Activated CD4-positive, alpha-beta memory T cell treated with anti-CD3 and anti-CD28 coated beads for 36 hours (primary cell): ENCODE data around the gene PSMA1. TPM values are rescaled to one million over a fixed set of nuclear protein-coding genes. Genes with fewer than 3 reads are reported as not detected.
"Not testable (repeated sequence)": the region's sequence is repeated elsewhere in the genome, so short reads cannot be mapped to it uniquely, and the experiment has no call there.

Source experiments
- CTCF ChIA-PET: fragments of 350-600 bp; sonication (Branson Sonifier 250); formaldehyde crosslinking; loops from one replicate; lab custom pipeline; 2021; ENCODE audit warnings: antibody characterized with exemption, inconsistent platforms; lab: Charles Lee
- POLR2A ChIA-PET: fragments of 350-600 bp; sonication (Branson Sonifier 250); formaldehyde crosslinking; loops from one replicate; lab custom pipeline; 2021; ENCODE audit warnings: antibody characterized with exemption; lab: Charles Lee
- DNase-seq: peaks from one replicate; pipeline ENCODE4 v3.0.0-alpha.2; 2020
- H3K27ac Mint-ChIP-seq: one replicate; pipeline ENCODE4 v1.8.0; 2021; ENCODE audit warnings: mixed read lengths
- H3K27me3 Mint-ChIP-seq: one replicate; pipeline ENCODE4 v1.8.0; 2021; ENCODE audit warnings: mixed read lengths
- H3K36me3 Mint-ChIP-seq: one replicate; pipeline ENCODE4 v1.8.0; 2021; ENCODE audit warnings: mixed read lengths
- H3K4me1 Mint-ChIP-seq: one replicate; pipeline ENCODE4 v1.8.0; 2021; ENCODE audit warnings: low read depth, mixed read lengths
- H3K4me3 Mint-ChIP-seq: one replicate; pipeline ENCODE4 v1.8.0; 2021; ENCODE audit warnings: mild to moderate bottlenecking, mixed read lengths
- H3K9me3 Mint-ChIP-seq: one replicate; pipeline ENCODE4 v1.8.0; 2021; ENCODE audit warnings: mixed read lengths
- intact Hi-C: fragments of 100-400 bp; cut with micrococcal nuclease; formaldehyde crosslinking; loops from one replicate; pipeline ENCODE4 v1.15.1; 2023
- total RNA-seq, 2 experiments: library from RNA; stranded (reverse); gene quantifications; one replicate each; pipeline ENCODE4 v1.2.3, GENCODE V29; 2021

PSMA1 gene
- total RNA-seq: 100 to 1,000 TPM; 332 to 339 TPM

GRCh38 chr11:14519917-14520746, at the start of gene PSMA1:
TSS of gene PSMA1 (minus strand) at chr11:14520386. CDS start at chr11:14520299, 87 bp downstream.
- DNase-seq: peak; percentile 97
- Mint-ChIP-seq H3K9me3 (no peaks in the 10 kb centered on the region), H3K27ac (peak within 1 kb of the TSS; percentile 97), H3K27me3 (no peaks in the 10 kb centered on the region), H3K36me3 (peaks cover 27% of the 10 kb centered on the region), H3K4me3 (peak within 1 kb of the TSS; percentile 96), H3K4me1 (peaks cover 28% of the 10 kb centered on the region)
- intact Hi-C loops: loop anchor here (1.0 to 10.0 kb wide), 10 partner anchors 17 to 555 kb away; partner anchors contain the start of gene CALCB
- CTCF ChIA-PET: interaction anchor here (0.6 to 1.4 kb wide), 14 partner anchors 19 to 455 kb away, joined by 3 to 12 read pairs (median 3); partner anchors contain the start of gene CYP2R1
- POLR2A ChIA-PET: interaction anchor here (0.6 to 2.3 kb wide), 13 partner anchors 9 to 387 kb away, joined by 3 to 24 read pairs (median 3); partner anchors contain the start of genes COPB1 and CYP2R1

DNA sequence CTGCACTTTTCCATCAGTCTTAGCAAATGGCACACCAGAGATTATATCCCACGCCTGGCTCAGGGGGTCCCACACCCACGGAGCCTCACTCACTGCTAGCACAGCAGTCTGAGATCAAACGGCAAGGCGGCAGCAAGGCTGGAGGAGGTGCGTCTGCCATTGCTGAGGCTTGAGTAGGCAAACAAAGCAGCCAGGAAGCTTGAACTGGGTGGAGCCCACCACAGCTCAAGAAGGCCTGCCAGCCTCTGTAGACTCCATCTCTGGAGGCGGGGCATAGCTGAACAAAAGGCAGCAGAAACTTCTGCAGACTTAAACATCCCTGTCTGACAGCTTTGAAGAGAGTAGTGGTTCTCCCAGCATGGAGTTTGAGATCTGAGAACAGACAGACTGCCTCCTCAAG, 49.3 kb upstream of the PSMA1 start:
- DNase-seq: peak; percentile 25
- intact Hi-C loops, H3K4me3 Mint-ChIP-seq, H3K27ac Mint-ChIP-seq, POLR2A ChIA-PET, CTCF ChIA-PET, H3K27me3 Mint-ChIP-seq: not testable (repeated sequence)
- H3K4me1 Mint-ChIP-seq: peaks cover 42% of the 10 kb centered on the region
- peaks cover 48% of the 10 kb centered on the region for H3K9me3 Mint-ChIP-seq
- H3K36me3 Mint-ChIP-seq: peaks cover 38% of the 10 kb centered on the region

- no peaks in the 10 kb centered on the region for H3K27me3 Mint-ChIP-seq
- POLR2A ChIA-PET: no interaction called here
- H3K4me1 Mint-ChIP-seq: peaks cover 44% of the 10 kb centered on the region
- peaks cover 28% of the 10 kb centered on the region for H3K9me3 Mint-ChIP-seq
- H3K4me3 Mint-ChIP-seq: no peak overlapping the region
- intact Hi-C loops: no loop called here
- no peak for DNase-seq
- H3K36me3 Mint-ChIP-seq: peaks cover 25% of the 10 kb centered on the region
- no peak overlapping the region for H3K27ac Mint-ChIP-seq
- CTCF ChIA-PET: interaction anchor here (1.2 to 2.0 kb wide), 3 partner anchors 9 to 341 kb away, joined by 3 to 6 read pairs (median 4); no protein-coding TSS in a partner anchor
Measured at GRCh38 chr11:14567064-14567651, 47.0 kb upstream of the PSMA1 start.

GRCh38 chr11:14566331-14567063, 46.3 kb upstream of the PSMA1 start:
- H3K36me3 Mint-ChIP-seq: peaks cover 19% of the 10 kb centered on the region

GRCh38 chr11:14565845-14566244, 45.7 kb upstream of the PSMA1 start:
- Mint-ChIP-seq H3K27me3 (no peaks in the 10 kb centered on the region), H3K27ac (no peak overlapping the region), H3K4me1 (peaks cover 55% of the 10 kb centered on the region), H3K36me3 (peaks cover 16% of the 10 kb centered on the region), H3K4me3 (no peak overlapping the region), H3K9me3 (peaks cover 16% of the 10 kb centered on the region)
- CTCF ChIA-PET: no interaction called here
- POLR2A ChIA-PET: no interaction called here
- no peak for DNase-seq
- intact Hi-C loops: no loop called here

More at GRCh38 chr11:14566331-14567063, 46.3 kb upstream of the PSMA1 start:
- no peak overlapping the region for H3K4me3 Mint-ChIP-seq
- no peak overlapping the region for H3K27ac Mint-ChIP-seq
- H3K9me3 Mint-ChIP-seq: peaks cover 21% of the 10 kb centered on the region
- CTCF ChIA-PET: interaction anchor here (1.2 to 1.4 kb wide), 2 partner anchors 8 to 19 kb away, joined by 3 to 4 read pairs; no protein-coding TSS in a partner anchor
- intact Hi-C loops: no loop called here
- no peaks in the 10 kb centered on the region for H3K27me3 Mint-ChIP-seq
- POLR2A ChIA-PET: no interaction called here
- DNase-seq: no peak
- H3K4me1 Mint-ChIP-seq: peaks cover 51% of the 10 kb centered on the region

DNA sequence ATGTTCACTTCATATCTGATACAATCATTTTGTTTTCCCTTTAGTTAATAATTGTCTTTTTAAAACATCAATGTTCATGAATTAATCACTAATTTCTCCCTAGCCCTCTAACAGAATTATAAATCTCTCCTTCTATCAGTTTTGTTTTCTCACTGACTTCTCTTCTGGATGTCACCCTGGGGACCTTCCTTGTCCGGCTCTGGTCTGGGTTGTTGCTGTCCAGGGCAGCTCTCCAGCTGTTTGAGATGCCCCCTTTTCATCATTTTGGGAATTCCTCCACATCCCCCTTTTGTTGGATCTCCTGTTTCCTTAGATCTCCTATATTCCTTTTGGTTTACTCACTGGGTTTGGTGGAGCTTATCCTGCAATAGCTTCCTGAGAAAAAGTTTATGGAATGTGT, 35.6 kb upstream of the PSMA1 start:
- no peak for DNase-seq
- Mint-ChIP-seq H3K27ac (peak overlapping the region; percentile 73), H3K4me3 (no peak overlapping the region), H3K27me3 (no peaks in the 10 kb centered on the region), H3K9me3 (no peaks in the 10 kb centered on the region), H3K36me3 (peaks cover 8% of the 10 kb centered on the region), H3K4me1 (peaks cover 31% of the 10 kb centered on the region)
- CTCF ChIA-PET: interaction anchor here (0.6 to 1.4 kb wide), 2 partner anchors 35 to 352 kb away, joined by 3 to 5 read pairs; no protein-coding TSS in a partner anchor
- POLR2A ChIA-PET: no interaction called here
- intact Hi-C loops: loop anchor here (1.0 to 2.0 kb wide), 3 partner anchors 12 to 57 kb away; no protein-coding TSS in a partner anchor

DNA sequence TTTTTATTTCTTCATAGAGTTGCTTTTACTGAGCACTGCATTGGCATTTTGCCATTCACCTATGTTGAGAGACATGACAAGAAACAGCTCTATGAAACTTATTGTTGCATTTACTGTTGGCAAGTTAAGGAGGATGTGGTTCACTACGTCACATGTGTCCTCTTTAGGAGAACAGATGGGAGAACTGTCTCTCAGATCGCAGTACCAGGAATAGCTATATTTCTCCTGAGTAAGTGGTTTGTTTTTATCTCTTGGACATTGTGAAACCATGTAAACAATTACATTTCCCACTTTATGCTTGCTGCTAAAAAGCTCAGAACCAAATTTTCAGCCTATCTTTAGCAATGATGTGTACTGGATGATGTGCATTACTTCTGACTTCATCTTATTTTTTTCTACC, 34.8 kb upstream of the PSMA1 start:
- Mint-ChIP-seq H3K27ac (peak overlapping the region; percentile 66), H3K4me1 (peaks cover 31% of the 10 kb centered on the region), H3K9me3 (no peaks in the 10 kb centered on the region), H3K36me3 (peaks cover 8% of the 10 kb centered on the region), H3K4me3 (no peak overlapping the region), H3K27me3 (no peaks in the 10 kb centered on the region)
- POLR2A ChIA-PET: interaction anchor here (1.0 kb wide), 2 partner anchors 9 to 89 kb away, joined by 3 to 4 read pairs; partner anchors contain the start of gene PDE3B
- no peak for DNase-seq
- intact Hi-C loops: loop anchor here (1.0 to 2.0 kb wide), 3 partner anchors 11 to 58 kb away; no protein-coding TSS in a partner anchor
- CTCF ChIA-PET: interaction anchor here (0.8 to 1.1 kb wide), 3 partner anchors 8 to 352 kb away, joined by 3 read pairs; no protein-coding TSS in a partner anchor

DNA sequence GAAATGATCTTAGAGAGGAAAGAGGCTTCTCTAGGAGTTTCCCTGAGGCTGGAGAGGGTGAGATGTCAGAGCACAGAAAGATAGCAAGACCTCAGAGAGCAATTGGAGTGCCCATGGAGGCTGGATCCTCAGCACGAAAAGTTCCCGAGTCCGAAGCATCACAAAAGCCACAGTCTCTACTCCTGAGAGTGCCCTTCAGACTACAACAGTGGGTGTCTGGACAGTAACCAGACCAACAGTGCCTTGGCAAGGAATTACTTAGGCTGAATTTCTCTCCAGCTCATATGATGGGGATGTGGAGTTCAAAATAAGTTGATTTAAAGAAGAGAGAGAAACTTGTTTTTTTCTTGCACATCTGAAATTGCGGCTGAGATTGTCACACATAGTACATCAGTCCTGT, 31.9 kb upstream of the PSMA1 start:
- Mint-ChIP-seq H3K27me3 (no peaks in the 10 kb centered on the region), H3K4me3 (no peak overlapping the region), H3K4me1 (peaks cover 29% of the 10 kb centered on the region), H3K27ac (no peak overlapping the region), H3K9me3 (no peaks in the 10 kb centered on the region), H3K36me3 (no peaks in the 10 kb centered on the region)
- DNase-seq: no peak
- ChIA-PET CTCF (no interaction called here), POLR2A (no interaction called here)
- intact Hi-C loops: no loop called here

DNA sequence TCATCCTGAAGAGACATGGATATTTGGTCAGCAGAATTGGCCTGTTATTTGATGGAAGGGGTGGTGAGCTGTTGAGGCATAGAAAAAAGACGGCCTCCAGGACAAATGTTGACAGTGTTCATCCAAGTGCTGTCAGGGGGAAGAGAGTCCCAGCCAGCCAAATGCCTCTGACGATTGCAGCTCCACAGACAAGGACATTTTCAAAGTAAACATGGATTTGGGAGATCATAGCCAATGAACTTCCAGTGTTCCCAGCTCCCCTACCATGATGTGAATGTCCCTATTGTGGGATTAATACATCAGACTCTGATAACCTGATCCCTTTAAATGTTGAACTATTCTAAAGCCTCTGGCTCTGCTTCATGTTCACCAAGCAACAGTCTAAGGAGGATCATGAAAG, 31.2 kb upstream of the PSMA1 start:
- H3K27ac Mint-ChIP-seq: no peak overlapping the region
- no peak for DNase-seq
- H3K4me1 Mint-ChIP-seq: peaks cover 32% of the 10 kb centered on the region
- H3K4me3 Mint-ChIP-seq: no peak overlapping the region
- no peaks in the 10 kb centered on the region for H3K36me3 Mint-ChIP-seq
- H3K9me3 Mint-ChIP-seq: no peaks in the 10 kb centered on the region
- intact Hi-C loops: no loop called here
- POLR2A ChIA-PET: no interaction called here
- CTCF ChIA-PET: no interaction called here
- no peaks in the 10 kb centered on the region for H3K27me3 Mint-ChIP-seq

GRCh38 chr11:14549891-14550290, 29.7 kb upstream of the PSMA1 start:
- intact Hi-C loops: no loop called here
- ChIA-PET POLR2A (no interaction called here), CTCF (no interaction called here)
- no peaks in the 10 kb centered on the region for H3K9me3 Mint-ChIP-seq
- no peak for DNase-seq
- H3K4me3 Mint-ChIP-seq: no peak overlapping the region
- peaks cover 32% of the 10 kb centered on the region for H3K4me1 Mint-ChIP-seq
- no peak overlapping the region for H3K27ac Mint-ChIP-seq
- H3K27me3 Mint-ChIP-seq: no peaks in the 10 kb centered on the region
- peaks cover under 1% of the 10 kb centered on the region for H3K36me3 Mint-ChIP-seq

GRCh38 chr11:14547440-14547839, 27.3 kb upstream of the PSMA1 start:
- ChIA-PET POLR2A (interaction anchor here (0.5 to 3.0 kb wide), 2 partner anchors 25 to 97 kb away, joined by 3 to 13 read pairs; partner anchors contain the start of gene PDE3B), CTCF (interaction anchor here (0.6 to 1.5 kb wide), 5 partner anchors 20 to 527 kb away, joined by 3 to 5 read pairs (median 3); no protein-coding TSS in a partner anchor)
- no peaks in the 10 kb centered on the region for H3K27me3 Mint-ChIP-seq
- H3K4me3 Mint-ChIP-seq: no peak overlapping the region
- H3K9me3 Mint-ChIP-seq: no peaks in the 10 kb centered on the region
- peaks cover 3% of the 10 kb centered on the region for H3K36me3 Mint-ChIP-seq
- intact Hi-C loops: no loop called here
- peaks cover 31% of the 10 kb centered on the region for H3K4me1 Mint-ChIP-seq
- no peak overlapping the region for H3K27ac Mint-ChIP-seq
- DNase-seq: no peak
